ENCODE results near the gene TRIM17. TPM values are rescaled to one million over a fixed set of nuclear protein-coding genes. Genes with fewer than 3 reads are reported as not detected.

Gene TRIM17
- total and polyA plus RNA-seq, 3 donors from 2014 or later: 21.4 to 37.4 (median 33.6) TPM

GRCh38 chr1:228445843-228446650 lies 29.4 kb upstream of the TRIM17 start:
- TF ChIP-seq POLR2A (IDR thresholded peaks at IDR 0.05): no peak
- H3K9me3 ChIP-seq: no peaks in the 10 kb centered on the region
- H3K27me3 ChIP-seq: no peaks in the 10 kb centered on the region
- peak overlapping the region; percentile 1 to 62 for H3K4me3 ChIP-seq
- 6 to 10% methylated on average over 36 to 51 of the region's 51 CpGs for WGBS, 2 donors
- H3K27ac ChIP-seq: no peak overlapping the region
- peaks cover 5% of the 10 kb centered on the region for H3K4me1 ChIP-seq
- H3K36me3 ChIP-seq (ENCODE audit: low read depth, missing control alignments): no peaks in the 10 kb centered on the region
- DNase-seq: peak; percentile 52
- intact Hi-C loops (cut with DNase I; ENCODE audit: low total_unique reads): no loop called here

GRCh38 chr1:228445490-228445842 lies 28.8 kb upstream of the TRIM17 start:
- Histone ChIP-seq H3K36me3 (ENCODE audit: low read depth, missing control alignments) (no peaks in the 10 kb centered on the region), H3K27ac (no peak overlapping the region), H3K4me1 (peaks cover 5% of the 10 kb centered on the region), H3K9me3 (no peaks in the 10 kb centered on the region), H3K4me3 (peak overlapping the region; percentile 1 to 62), H3K27me3 (no peaks in the 10 kb centered on the region)
- TF ChIP-seq POLR2A (IDR thresholded peaks at IDR 0.05): no peak
- TF ChIP-seq CTCF (IDR thresholded peaks at IDR 0.05): no peak
- no peak for DNase-seq
- intact Hi-C loops (cut with DNase I; ENCODE audit: low total_unique reads): no loop called here
- 6 to 8% methylated on average over 16 of the region's 16 CpGs for WGBS, 2 donors

GRCh38 chr1:228443395-228443794 lies 26.7 kb upstream of the TRIM17 start:
- DNase-seq: no peak
- no peak overlapping the region for H3K4me3 ChIP-seq
- intact Hi-C loops (cut with DNase I; ENCODE audit: low total_unique reads): no loop called here
- H3K36me3 ChIP-seq (ENCODE audit: low read depth, missing control alignments): no peaks in the 10 kb centered on the region
- no peaks in the 10 kb centered on the region for H3K9me3 ChIP-seq
- H3K27me3 ChIP-seq: no peaks in the 10 kb centered on the region
- H3K4me1 ChIP-seq: peaks cover 5% of the 10 kb centered on the region
- no peak overlapping the region for H3K27ac ChIP-seq
- TF ChIP-seq POLR2A (IDR thresholded peaks at IDR 0.05) (no peak), CTCF (IDR thresholded peaks at IDR 0.05) (no peak)

- TF ChIP-seq POLR2A (IDR thresholded peaks at IDR 0.05): no peak
- TF ChIP-seq CTCF (IDR thresholded peaks at IDR 0.05): no peak
- H3K4me3 ChIP-seq: no peak overlapping the region
- DNase-seq: no peak
- no peaks in the 10 kb centered on the region for H3K27me3 ChIP-seq
- peaks cover 5% of the 10 kb centered on the region for H3K4me1 ChIP-seq
- intact Hi-C loops (cut with DNase I; ENCODE audit: low total_unique reads): no loop called here
- H3K9me3 ChIP-seq: no peaks in the 10 kb centered on the region
- 84 to 92% methylated on average over 9 of the region's 9 CpGs for WGBS, 2 donors
- no peaks in the 10 kb centered on the region for H3K36me3 ChIP-seq (ENCODE audit: low read depth, missing control alignments)
- H3K27ac ChIP-seq: no peak overlapping the region
Measured at GRCh38 chr1:228440761-228441500, 24.3 kb upstream of the TRIM17 start.

DNA sequence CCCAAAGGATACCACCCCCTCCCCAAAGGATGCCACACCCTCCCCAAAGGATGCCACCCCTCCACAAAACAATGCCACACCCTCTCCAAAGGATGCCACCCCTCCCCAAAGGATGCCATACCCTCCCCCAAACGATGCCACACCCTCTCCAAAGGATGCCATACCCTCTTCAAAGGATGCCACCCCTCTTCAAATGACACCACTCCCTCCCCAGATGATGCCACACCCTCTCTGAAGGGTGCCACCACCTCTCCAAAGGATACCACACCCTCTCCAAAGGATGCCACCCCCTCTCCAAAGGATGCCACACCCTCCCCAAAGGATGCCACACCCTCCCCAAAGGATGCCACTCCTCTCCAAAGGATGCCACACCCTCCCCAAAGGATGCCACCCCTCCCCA lies 21.6 kb upstream of the TRIM17 start:
- 68 to 84% methylated on average over 1 of the region's 1 CpG for WGBS, 2 donors
- no peak overlapping the region for H3K4me3 ChIP-seq
- intact Hi-C loops (cut with DNase I; ENCODE audit: low total_unique reads): no loop called here
- H3K27me3 ChIP-seq: no peaks in the 10 kb centered on the region
- TF ChIP-seq POLR2A (IDR thresholded peaks at IDR 0.05) (no peak), CTCF (IDR thresholded peaks at IDR 0.05) (no peak)
- no peak overlapping the region for H3K27ac ChIP-seq
- no peaks in the 10 kb centered on the region for H3K9me3 ChIP-seq
- H3K36me3 ChIP-seq (ENCODE audit: low read depth, missing control alignments): no peaks in the 10 kb centered on the region
- no peak for DNase-seq
- no peaks in the 10 kb centered on the region for H3K4me1 ChIP-seq

All from testis (tissue), 3 donors.